Ishikawa (cell line): ENCODE measurements around the gene LINGO1.

Source experiments
- CREB1 ChIP-seq: IDR thresholded peaks from 2 replicates; pipeline ENCODE4 v1.6.1; 2012; ENCODE audit warnings: low read depth
- EGR1 ChIP-seq: IDR thresholded peaks from 2 replicates; pipeline ENCODE4 v1.6.1; 2012
- FOXM1 ChIP-seq: IDR thresholded peaks from 2 replicates; pipeline ENCODE4 v1.6.1; 2012; ENCODE audit warnings: low read depth, borderline replicate concordance
- MAX ChIP-seq: IDR thresholded peaks from 2 replicates; pipeline ENCODE4 v1.6.1; 2012
- RAD21 ChIP-seq: IDR thresholded peaks from 2 replicates; pipeline ENCODE4 v1.6.1; 2012; ENCODE audit warnings: low read depth
- REST ChIP-seq: IDR thresholded peaks from 2 replicates; pipeline ENCODE4 v1.6.1; 2012; ENCODE audit warnings: low read depth, mild to moderate bottlenecking
- TAF1 ChIP-seq: IDR thresholded peaks from 2 replicates; pipeline ENCODE4 v1.6.1; 2012; ENCODE audit warnings: low read depth, mild to moderate bottlenecking
- USF1 ChIP-seq: IDR thresholded peaks from 2 replicates; pipeline ENCODE4 v1.6.1; 2012

DNA sequence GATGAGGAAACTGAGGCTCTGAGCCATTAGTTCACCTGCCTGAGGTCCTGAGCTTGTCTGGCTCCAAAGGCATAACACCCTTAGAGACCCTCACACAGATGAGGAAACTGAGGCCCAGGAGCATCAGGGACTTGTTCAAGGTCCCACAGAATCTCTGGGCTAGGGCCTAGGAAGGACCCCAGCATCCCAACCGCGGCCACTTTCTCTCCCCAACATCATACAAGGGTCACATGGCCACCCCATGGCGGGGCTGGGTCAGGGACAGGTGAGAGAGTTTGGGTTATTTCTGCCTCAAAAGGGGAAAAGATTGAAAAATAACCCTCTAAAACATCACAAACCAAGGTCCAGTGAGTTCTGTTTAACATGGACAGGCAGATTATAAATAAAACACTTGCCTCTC lies 6.7 kb downstream of the LINGO1 start:
- no peak for TF ChIP-seq TAF1
- no peak for TF ChIP-seq CREB1
- TF ChIP-seq MAX = no peak
- no peak for TF ChIP-seq FOXM1
- no peak for TF ChIP-seq REST
- TF ChIP-seq RAD21 = no peak
- no peak for TF ChIP-seq EGR1
- TF ChIP-seq USF1 = no peak
